ENCODE data around the gene FGD2.

The FGD2 gene

DNA sequence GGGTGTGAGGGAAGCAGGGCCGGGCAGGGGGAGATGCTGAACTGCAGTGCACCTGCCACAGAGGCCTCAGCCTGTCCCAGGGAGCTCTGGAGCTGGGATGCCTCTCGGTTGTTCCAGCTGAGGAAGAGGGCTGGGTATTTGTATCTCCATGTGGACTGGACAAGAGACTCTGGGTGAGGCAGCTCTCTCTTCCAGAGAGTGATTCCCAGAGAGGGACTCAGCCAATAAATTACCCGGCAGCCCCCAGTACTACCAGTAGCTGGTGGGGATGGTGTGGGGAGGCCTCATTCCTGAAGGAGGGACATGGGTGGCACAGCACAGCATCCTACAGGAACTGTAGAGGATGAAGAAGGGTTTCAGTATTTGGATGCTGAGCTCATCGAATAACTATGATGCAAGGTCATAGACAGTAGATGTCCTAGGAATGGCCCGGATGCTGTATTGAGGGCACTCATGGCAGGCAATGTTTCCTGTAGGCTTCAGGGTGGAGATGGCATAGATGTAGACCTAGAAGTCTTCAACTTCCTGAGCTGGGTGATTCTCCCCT lies 1.4 kb downstream of the FGD2 start:
- Histone ChIP-seq H3K36me3 (ENCODE audit: control insufficient read depth in 5 of 5, insufficient read depth in 5 of 5, low read length in 5 of 5) (peaks cover 0 to 12% (median 0%) of the 10 kb centered on the region in 5 donors), H3K27ac (ENCODE audit: low read depth, low read length) (no peak overlapping the region), H3K9me3 (ENCODE audit: control insufficient read depth in 5 of 5, low read length in 5 of 5) (no peaks in the 10 kb centered on the region), H3K4me1 (ENCODE audit: control insufficient read depth in 5 of 5, insufficient read depth in 5 of 5, low read length in 5 of 5) (peaks cover 3 to 15% (median 9%) of the 10 kb centered on the region in 5 donors), H3K9ac (ENCODE audit: low read length in 5 of 5) (peak overlapping the region in 2 of 5 donors; percentile 2 to 26), H3K4me3 (ENCODE audit: low read depth in 1 of 5, low read length in 5 of 5) (peak overlapping the region; percentile 19 to 69 (median 58)), H3K27me3 (ENCODE audit: control insufficient read depth in 5 of 5, insufficient read depth in 4 of 5, low read length in 5 of 5) (no peaks in the 10 kb centered on the region)

DNA sequence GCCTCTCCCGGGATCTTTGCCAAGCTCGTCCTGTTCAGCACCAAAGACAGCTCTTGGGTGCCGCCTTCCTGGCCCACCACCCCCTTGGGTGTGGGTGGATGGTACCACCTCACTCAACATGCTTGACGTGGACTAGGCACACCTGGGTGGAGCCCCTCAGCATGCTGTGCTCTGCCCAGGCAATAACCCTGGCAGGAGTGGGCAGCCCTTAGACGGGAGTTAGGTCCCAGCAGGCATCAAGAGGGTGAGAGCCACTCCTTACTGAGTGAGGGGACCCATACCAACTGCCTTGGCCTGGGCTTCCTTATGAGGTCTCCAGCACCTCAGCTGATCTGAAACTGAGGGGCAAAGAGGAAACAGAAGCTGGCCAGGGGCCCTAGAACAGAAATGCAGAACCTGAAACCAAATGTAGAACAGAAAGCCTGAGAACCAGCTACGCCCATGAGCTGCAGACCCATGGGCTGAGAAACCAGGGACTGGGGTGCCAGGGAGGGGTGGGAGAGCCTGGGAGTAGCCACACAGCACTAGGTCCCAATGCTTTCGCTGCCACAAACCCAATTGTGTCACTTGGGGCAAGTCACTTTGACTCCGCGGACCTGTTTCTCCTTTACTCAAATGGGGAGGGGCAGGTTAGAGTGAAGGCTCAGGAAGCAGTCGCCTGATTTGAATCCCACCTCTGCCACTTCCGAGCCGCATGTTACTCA lies 2.0 kb downstream of the FGD2 start:
- Histone ChIP-seq H3K4me1 (ENCODE audit: control insufficient read depth in 5 of 5, insufficient read depth in 5 of 5, low read length in 5 of 5) (peaks cover 3 to 15% (median 9%) of the 10 kb centered on the region in 5 donors), H3K4me3 (ENCODE audit: low read depth in 1 of 5, low read length in 5 of 5) (peak overlapping the region; percentile 30 to 69 (median 58)), H3K9me3 (ENCODE audit: control insufficient read depth in 5 of 5, low read length in 5 of 5) (no peaks in the 10 kb centered on the region), H3K9ac (ENCODE audit: low read length in 5 of 5) (peak overlapping the region in 1 of 5 donors; percentile 48), H3K27me3 (ENCODE audit: control insufficient read depth in 5 of 5, insufficient read depth in 4 of 5, low read length in 5 of 5) (no peaks in the 10 kb centered on the region), H3K36me3 (ENCODE audit: control insufficient read depth in 5 of 5, insufficient read depth in 5 of 5, low read length in 5 of 5) (peaks cover 0 to 13% (median 0%) of the 10 kb centered on the region in 5 donors), H3K27ac (ENCODE audit: low read depth, low read length) (no peak overlapping the region)

DNA sequence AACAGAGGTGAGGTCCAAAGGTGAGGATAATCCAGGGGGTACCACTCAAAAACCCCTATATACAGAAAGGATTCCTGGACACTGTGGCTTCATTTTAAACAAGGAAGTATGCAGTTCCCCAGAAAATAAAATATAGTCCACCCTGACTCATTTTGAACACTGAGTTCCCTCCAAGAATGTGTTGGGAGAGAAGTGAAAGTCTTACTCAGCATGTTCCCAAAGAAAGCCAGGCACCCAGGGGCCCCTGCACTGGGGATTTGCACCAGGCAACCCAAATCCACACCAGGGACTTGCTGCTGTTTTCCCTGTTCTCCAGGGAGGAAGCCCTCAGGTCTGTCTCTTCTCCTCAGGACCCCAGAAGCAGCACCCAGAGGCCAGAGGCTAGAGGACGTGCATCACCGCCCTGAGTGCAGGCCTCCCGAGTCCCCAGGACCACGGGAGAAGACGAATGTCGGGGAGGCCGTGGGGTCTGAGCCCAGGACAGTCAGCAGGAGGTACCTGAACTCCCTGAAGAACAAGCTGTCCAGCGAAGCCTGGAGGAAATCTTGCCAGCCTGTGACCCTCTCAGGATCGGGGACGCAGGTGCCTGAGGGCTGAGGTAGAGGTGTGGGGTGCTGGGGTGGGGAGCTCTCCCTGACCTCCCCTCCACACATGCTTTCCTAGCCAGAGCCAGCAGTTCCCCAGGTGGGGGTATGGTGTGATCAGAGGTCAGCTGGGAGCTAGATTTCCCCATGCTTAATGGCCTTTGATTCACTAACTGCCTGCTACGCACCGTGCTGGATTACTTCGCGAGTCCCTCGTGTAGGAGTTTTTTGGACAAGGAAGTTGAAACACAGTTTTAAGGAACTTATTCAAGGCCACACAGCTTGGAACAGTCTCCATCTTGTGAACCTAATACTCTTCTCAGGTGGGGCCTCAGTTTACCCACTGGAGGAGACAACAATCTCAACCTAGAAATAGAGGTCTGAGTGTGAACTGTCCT lies 3.3 kb downstream of the FGD2 start:
- H3K27me3 ChIP-seq (ENCODE audit: control insufficient read depth in 5 of 5, insufficient read depth in 4 of 5, low read length in 5 of 5), result no peaks in the 10 kb centered on the region
- H3K27ac ChIP-seq (ENCODE audit: low read depth, low read length), result no peak overlapping the region
- H3K36me3 ChIP-seq (ENCODE audit: control insufficient read depth in 5 of 5, insufficient read depth in 5 of 5, low read length in 5 of 5), result peaks cover 0 to 21% (median 0%) of the 10 kb centered on the region in 5 donors
- peak overlapping the region in 1 of 5 donors; percentile 7 for H3K9ac ChIP-seq (ENCODE audit: low read length in 5 of 5)
- H3K9me3 ChIP-seq (ENCODE audit: control insufficient read depth in 5 of 5, low read length in 5 of 5), result no peaks in the 10 kb centered on the region
- peak overlapping the region in 1 of 5 donors; percentile 65 for H3K4me3 ChIP-seq (ENCODE audit: low read depth in 1 of 5, low read length in 5 of 5)
- H3K4me1 ChIP-seq (ENCODE audit: control insufficient read depth in 5 of 5, insufficient read depth in 5 of 5, low read length in 5 of 5), result peaks cover 3 to 15% (median 9%) of the 10 kb centered on the region in 5 donors

DNA sequence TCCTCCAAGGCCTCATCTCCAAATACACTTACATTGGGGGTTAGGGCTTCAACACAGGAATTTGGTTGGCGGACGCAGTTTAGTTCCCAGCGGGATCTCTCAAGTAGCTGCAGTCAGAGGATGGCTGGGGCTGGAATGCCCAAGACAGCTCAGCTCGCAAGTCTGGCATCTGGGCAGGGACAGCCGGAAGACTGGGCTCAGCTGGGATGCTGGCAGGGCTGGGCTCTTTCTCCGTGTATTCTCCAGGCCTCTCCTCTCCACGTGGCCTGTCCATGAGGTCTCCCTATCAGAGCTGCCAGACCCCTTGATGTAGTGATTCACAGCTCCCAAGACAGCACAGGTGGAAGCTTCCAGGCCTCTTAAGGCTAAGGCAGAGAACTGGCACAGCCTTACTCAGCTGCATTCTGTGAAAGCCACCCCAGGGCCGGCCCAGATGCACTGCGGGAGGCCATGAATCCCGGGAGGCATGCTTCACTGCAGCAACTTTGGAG lies 5.0 kb downstream of the FGD2 start:
- H3K36me3 ChIP-seq (ENCODE audit: control insufficient read depth in 5 of 5, insufficient read depth in 5 of 5, low read length in 5 of 5), result peaks cover 0 to 31% (median 0%) of the 10 kb centered on the region in 5 donors
- H3K9ac ChIP-seq (ENCODE audit: low read length in 5 of 5), result no peak overlapping the region
- peaks cover 3 to 15% (median 9%) of the 10 kb centered on the region in 5 donors for H3K4me1 ChIP-seq (ENCODE audit: control insufficient read depth in 5 of 5, insufficient read depth in 5 of 5, low read length in 5 of 5)
- no peak overlapping the region for H3K27ac ChIP-seq (ENCODE audit: low read depth, low read length)
- no peak overlapping the region for H3K4me3 ChIP-seq (ENCODE audit: low read depth in 1 of 5, low read length in 5 of 5)
- no peaks in the 10 kb centered on the region for H3K9me3 ChIP-seq (ENCODE audit: control insufficient read depth in 5 of 5, low read length in 5 of 5)
- no peaks in the 10 kb centered on the region for H3K27me3 ChIP-seq (ENCODE audit: control insufficient read depth in 5 of 5, insufficient read depth in 4 of 5, low read length in 5 of 5)

DNA sequence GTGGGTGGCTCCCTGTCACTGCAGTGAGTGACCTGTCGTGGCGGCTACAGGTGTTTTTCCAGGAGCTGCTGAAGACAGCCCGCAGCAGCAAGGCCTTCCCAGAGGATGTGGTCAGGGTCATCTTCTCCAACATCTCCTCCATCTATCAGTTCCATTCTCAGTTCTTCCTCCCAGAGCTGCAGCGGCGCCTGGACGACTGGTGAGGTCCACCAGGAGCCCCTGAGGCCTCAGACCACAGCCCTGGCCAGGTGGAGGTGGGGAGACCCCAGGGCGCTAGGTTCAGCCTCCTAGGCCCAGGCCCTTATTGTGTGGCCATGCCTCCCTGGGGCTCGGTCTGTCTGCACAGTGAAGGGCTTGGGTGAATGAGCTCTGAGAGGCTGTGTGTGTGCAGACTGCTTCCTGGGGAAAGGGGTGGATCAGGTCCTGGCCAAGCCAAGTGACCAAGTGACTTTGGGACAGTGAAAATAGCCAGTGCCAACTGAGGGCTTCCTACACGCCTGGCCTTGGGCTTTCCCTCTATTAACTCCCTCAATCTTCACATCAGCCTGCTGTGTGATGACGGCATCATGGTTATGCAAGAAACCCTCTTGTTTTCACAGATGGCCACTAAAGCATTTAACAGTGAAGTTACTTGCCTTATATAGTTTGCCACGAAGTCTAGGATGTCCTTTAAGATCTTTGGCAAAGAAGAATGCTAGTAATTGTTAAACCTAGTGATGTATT lies 6.4 kb downstream of the FGD2 start:
- Histone ChIP-seq H3K9me3 (ENCODE audit: control insufficient read depth in 5 of 5, low read length in 5 of 5) (no peaks in the 10 kb centered on the region), H3K4me3 (ENCODE audit: low read depth in 1 of 5, low read length in 5 of 5) (no peak overlapping the region), H3K27ac (ENCODE audit: low read depth, low read length) (no peak overlapping the region), H3K36me3 (ENCODE audit: control insufficient read depth in 5 of 5, insufficient read depth in 5 of 5, low read length in 5 of 5) (peaks cover 0 to 34% (median 0%) of the 10 kb centered on the region in 5 donors), H3K4me1 (ENCODE audit: control insufficient read depth in 5 of 5, insufficient read depth in 5 of 5, low read length in 5 of 5) (peaks cover 3 to 12% (median 7%) of the 10 kb centered on the region in 5 donors), H3K27me3 (ENCODE audit: control insufficient read depth in 5 of 5, insufficient read depth in 4 of 5, low read length in 5 of 5) (no peaks in the 10 kb centered on the region), H3K9ac (ENCODE audit: low read length in 5 of 5) (no peak overlapping the region)

DNA sequence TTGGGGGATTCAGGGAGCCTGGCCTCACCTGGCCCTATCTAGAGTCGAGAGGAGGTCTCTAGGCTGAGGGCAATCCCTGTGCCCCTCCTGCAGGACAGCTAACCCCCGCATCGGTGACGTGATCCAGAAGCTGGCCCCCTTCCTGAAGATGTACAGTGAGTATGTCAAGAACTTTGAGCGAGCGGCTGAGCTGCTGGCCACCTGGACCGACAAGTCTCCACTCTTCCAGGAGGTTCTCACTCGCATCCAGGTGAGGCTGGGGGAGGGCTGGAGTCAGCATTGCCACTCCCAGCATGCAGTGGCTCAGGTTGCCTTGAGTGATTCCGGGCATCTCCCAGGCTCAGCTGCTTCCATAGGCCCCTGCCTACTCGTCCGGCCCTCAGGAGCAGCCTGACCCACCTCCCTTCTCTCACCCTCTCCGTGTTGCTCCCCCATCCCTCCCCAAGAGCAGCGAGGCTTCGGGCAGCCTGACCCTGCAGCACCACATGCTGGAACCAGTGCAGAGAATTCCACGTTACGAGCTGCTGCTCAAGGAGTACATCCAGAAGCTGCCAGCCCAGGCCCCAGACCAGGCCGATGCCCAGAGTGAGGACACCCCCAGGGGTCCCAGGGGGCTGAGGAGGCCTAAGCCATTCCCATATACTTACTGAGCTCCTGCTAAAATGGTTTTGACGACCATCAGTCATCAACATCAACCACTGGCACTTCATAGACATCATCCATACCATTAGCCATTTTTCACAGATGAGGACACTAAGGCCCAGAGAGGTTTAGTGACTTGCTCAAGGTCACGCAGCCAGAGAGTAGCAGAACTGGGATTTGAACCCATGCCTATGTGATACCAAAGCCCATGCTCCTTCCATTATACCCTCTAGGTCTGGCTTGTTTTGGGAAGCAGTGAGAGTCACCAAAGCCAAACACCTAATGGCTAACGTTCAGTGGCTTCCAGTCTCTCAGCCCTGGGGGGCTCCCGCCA lies 8.3 kb downstream of the FGD2 start:
- Histone ChIP-seq H3K9ac (ENCODE audit: low read length in 5 of 5) (no peak overlapping the region), H3K9me3 (ENCODE audit: control insufficient read depth in 5 of 5, low read length in 5 of 5) (no peaks in the 10 kb centered on the region), H3K4me1 (ENCODE audit: control insufficient read depth in 5 of 5, insufficient read depth in 5 of 5, low read length in 5 of 5) (peaks cover 3 to 16% (median 7%) of the 10 kb centered on the region in 5 donors), H3K36me3 (ENCODE audit: control insufficient read depth in 5 of 5, insufficient read depth in 5 of 5, low read length in 5 of 5) (peaks cover 0 to 34% (median 0%) of the 10 kb centered on the region in 5 donors), H3K27ac (ENCODE audit: low read depth, low read length) (no peak overlapping the region), H3K27me3 (ENCODE audit: control insufficient read depth in 5 of 5, insufficient read depth in 4 of 5, low read length in 5 of 5) (no peaks in the 10 kb centered on the region), H3K4me3 (ENCODE audit: low read depth in 1 of 5, low read length in 5 of 5) (no peak overlapping the region)

DNA sequence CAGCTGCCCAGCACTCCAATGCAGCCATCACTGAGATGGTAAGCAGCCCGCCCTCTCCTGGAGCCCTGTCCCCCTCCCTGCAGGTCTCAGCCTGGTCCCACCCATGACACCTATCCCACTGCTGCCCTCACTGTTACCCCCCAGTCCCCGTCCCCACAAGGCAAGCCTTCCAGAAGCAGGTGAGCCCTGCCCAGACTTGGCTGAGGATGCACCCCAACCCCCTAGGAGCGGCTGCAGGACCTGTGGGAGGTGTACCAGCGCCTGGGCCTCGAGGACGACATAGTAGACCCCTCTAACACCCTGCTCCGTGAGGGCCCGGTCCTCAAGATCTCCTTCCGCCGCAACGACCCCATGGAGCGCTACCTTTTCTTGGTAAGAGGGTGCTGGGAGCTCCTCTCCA lies 9.2 kb downstream of the FGD2 start:
- H3K4me3 ChIP-seq (ENCODE audit: low read depth in 1 of 5, low read length in 5 of 5), result no peak overlapping the region
- H3K36me3 ChIP-seq (ENCODE audit: control insufficient read depth in 5 of 5, insufficient read depth in 5 of 5, low read length in 5 of 5), result peaks cover 0 to 34% (median 0%) of the 10 kb centered on the region in 5 donors
- peaks cover 0 to 14% (median 3%) of the 10 kb centered on the region in 5 donors for H3K4me1 ChIP-seq (ENCODE audit: control insufficient read depth in 5 of 5, insufficient read depth in 5 of 5, low read length in 5 of 5)
- no peak overlapping the region for H3K27ac ChIP-seq (ENCODE audit: low read depth, low read length)
- no peaks in the 10 kb centered on the region for H3K27me3 ChIP-seq (ENCODE audit: control insufficient read depth in 5 of 5, insufficient read depth in 4 of 5, low read length in 5 of 5)
- H3K9ac ChIP-seq (ENCODE audit: low read length in 5 of 5), result no peak overlapping the region
- no peaks in the 10 kb centered on the region for H3K9me3 ChIP-seq (ENCODE audit: control insufficient read depth in 5 of 5, low read length in 5 of 5)

DNA sequence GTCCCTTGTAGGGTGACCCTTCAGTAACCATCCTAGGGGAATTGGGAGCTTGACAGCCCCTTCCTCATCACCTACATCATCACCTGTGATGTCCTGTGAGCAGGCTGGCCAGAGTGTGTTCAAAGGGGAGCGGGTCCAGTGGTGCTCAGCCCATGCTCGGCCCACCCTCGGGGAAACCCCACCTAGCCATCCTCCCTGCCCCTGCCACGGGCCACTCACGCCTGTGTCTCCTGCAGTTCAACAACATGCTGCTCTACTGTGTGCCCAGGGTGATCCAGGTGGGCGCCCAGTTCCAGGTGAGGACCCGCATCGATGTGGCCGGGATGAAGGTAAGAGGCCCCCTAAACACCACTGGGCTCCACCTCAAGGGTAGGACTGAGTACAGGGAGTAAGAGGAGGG lies 10.1 kb downstream of the FGD2 start:
- peaks cover 0 to 14% (median 3%) of the 10 kb centered on the region in 5 donors for H3K4me1 ChIP-seq (ENCODE audit: control insufficient read depth in 5 of 5, insufficient read depth in 5 of 5, low read length in 5 of 5)
- no peaks in the 10 kb centered on the region for H3K9me3 ChIP-seq (ENCODE audit: control insufficient read depth in 5 of 5, low read length in 5 of 5)
- H3K36me3 ChIP-seq (ENCODE audit: control insufficient read depth in 5 of 5, insufficient read depth in 5 of 5, low read length in 5 of 5), result peaks cover 0 to 32% (median 0%) of the 10 kb centered on the region in 5 donors
- no peaks in the 10 kb centered on the region for H3K27me3 ChIP-seq (ENCODE audit: control insufficient read depth in 5 of 5, insufficient read depth in 4 of 5, low read length in 5 of 5)
- H3K4me3 ChIP-seq (ENCODE audit: low read depth in 1 of 5, low read length in 5 of 5), result no peak overlapping the region
- H3K9ac ChIP-seq (ENCODE audit: low read length in 5 of 5), result no peak overlapping the region
- H3K27ac ChIP-seq (ENCODE audit: low read depth, low read length), result no peak overlapping the region

All from subcutaneous abdominal adipose tissue (tissue), 5 donors.